ENCODE data around the gene OR10C1.

OR10C1 gene, protein sequence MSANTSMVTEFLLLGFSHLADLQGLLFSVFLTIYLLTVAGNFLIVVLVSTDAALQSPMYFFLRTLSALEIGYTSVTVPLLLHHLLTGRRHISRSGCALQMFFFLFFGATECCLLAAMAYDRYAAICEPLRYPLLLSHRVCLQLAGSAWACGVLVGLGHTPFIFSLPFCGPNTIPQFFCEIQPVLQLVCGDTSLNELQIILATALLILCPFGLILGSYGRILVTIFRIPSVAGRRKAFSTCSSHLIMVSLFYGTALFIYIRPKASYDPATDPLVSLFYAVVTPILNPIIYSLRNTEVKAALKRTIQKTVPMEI

DNA sequence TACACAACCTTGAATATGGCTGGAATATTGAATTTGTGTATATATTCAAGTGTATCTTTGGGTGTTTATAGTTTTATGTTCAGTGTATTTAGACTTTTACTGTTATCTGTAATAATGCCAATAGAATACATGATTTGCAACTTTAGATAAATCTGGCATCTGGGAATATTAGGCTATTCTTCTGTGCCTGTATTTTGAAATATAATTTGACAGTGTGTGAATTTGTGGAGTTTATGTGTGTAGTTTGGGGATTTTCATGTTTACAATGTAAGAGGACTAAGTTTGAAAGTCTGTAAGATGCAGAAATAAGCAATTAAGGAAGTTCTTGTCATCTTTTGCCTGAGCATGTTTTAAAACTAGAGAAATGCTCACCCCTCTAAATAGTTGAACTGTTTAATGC is at the start of gene OR10C1:
TSS of gene OR10C1 (plus strand) at position 301 of the 400 bp plus-strand sequence. CDS start 710 bp downstream, outside the sequence.
- CTCF ChIA-PET: no interaction called here
- DNase-seq (ENCODE audit: extremely low spot score): no peak
- TF ChIP-seq ELF4 (IDR thresholded peaks at IDR 0.05) (no peak), ZNF384 (IDR thresholded peaks at IDR 0.05) (no peak), LEF1 (IDR thresholded peaks at IDR 0.05; ENCODE audit: borderline replicate concordance) (no peak), HDGF (IDR thresholded peaks at IDR 0.05; ENCODE audit: borderline replicate concordance) (no peak), CTBP1 (IDR thresholded peaks at IDR 0.05; ENCODE audit: borderline replicate concordance) (no peak), SUZ12 (IDR thresholded peaks at IDR 0.05) (no peak), FOXA1 (IDR thresholded peaks at IDR 0.05) (no peak), BHLHE40 (IDR thresholded peaks at IDR 0.05; ENCODE audit: borderline replicate concordance) (no peak), NFRKB (IDR thresholded peaks at IDR 0.05) (no peak), SP1 (IDR thresholded peaks at IDR 0.05) (no peak), ARNT (IDR thresholded peaks at IDR 0.05) (no peak)
- TF ChIP-seq, protein P1, sequence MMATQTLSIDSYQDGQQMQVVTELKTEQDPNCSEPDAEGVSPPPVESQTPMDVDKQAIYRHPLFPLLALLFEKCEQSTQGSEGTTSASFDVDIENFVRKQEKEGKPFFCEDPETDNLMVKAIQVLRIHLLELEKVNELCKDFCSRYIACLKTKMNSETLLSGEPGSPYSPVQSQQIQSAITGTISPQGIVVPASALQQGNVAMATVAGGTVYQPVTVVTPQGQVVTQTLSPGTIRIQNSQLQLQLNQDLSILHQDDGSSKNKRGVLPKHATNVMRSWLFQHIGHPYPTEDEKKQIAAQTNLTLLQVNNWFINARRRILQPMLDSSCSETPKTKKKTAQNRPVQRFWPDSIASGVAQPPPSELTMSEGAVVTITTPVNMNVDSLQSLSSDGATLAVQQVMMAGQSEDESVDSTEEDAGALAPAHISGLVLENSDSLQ (IDR thresholded peaks at IDR 0.05): no peak
- POLR2A ChIA-PET: no interaction called here

DNA sequence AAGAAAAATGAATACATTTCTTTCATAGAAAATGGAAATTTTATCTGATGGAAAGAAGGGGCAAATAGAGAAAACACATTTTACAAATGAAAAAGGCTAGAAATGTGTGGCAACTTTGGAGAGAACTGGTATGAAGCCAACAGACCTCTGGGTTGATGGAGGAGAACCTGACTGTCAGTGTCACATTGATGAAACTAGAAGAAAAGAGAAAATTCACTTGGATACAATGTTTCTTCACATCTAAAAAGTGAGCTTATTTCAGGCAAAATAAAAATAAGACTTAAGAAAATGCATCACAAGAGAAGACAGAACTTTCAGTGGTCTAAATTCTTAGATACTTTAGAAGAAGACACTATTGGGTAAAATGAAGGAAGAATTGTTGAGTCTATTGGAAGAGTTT is 43.8 kb upstream of the OR10C1 start, which contains the start of gene OR12D2:
TSS of gene OR12D2 (plus strand) at position 301 of the 400 bp plus-strand sequence. CDS start 1,069 bp downstream, outside the sequence.
- no peak for DNase-seq (ENCODE audit: extremely low spot score)
- CTCF ChIA-PET: no interaction called here
- TF ChIP-seq ELF4 (IDR thresholded peaks at IDR 0.05) (no peak), ZNF384 (IDR thresholded peaks at IDR 0.05) (no peak), BHLHE40 (IDR thresholded peaks at IDR 0.05; ENCODE audit: borderline replicate concordance) (no peak), L3MBTL2 (conservative IDR thresholded peaks at IDR 0.05) (no peak), FOXM1 (IDR thresholded peaks at IDR 0.05; ENCODE audit: borderline replicate concordance) (no peak), SUZ12 (IDR thresholded peaks at IDR 0.05) (no peak), ARNT (IDR thresholded peaks at IDR 0.05) (no peak), FOXA1 (IDR thresholded peaks at IDR 0.05) (no peak), CTBP1 (IDR thresholded peaks at IDR 0.05; ENCODE audit: borderline replicate concordance) (no peak), LEF1 (IDR thresholded peaks at IDR 0.05; ENCODE audit: borderline replicate concordance) (no peak), HDGF (IDR thresholded peaks at IDR 0.05; ENCODE audit: borderline replicate concordance) (no peak), NFRKB (IDR thresholded peaks at IDR 0.05) (no peak), SP1 (IDR thresholded peaks at IDR 0.05) (no peak), TARDBP (IDR thresholded peaks at IDR 0.05) (no peak), FOXK2 (IDR thresholded peaks at IDR 0.05) (no peak)
- TF ChIP-seq, protein P1 (IDR thresholded peaks at IDR 0.05): no peak
- POLR2A ChIA-PET: no interaction called here

DNA sequence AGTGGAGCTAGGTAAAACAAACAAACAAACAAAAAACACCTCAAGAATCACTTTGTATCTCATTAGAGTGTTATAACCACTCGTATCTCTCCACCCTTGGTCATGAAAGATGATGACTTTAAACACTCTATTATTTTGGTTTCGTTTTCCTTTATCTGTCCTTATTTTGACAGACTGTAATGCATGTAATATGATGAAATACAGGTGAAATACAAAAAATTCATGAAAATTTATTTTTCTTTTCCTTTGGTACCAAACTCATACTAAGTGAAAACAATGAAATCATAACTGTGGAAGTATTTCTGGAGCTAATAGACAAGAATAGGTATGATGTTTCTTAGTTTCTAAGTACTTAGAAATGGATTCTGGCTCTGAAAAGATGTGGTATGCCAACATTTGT is 39.6 kb upstream of the OR10C1 start:
- ChIA-PET CTCF (no interaction called here), POLR2A (no interaction called here)
- no peak for DNase-seq (ENCODE audit: extremely low spot score)
- TF ChIP-seq L3MBTL2 (conservative IDR thresholded peaks at IDR 0.05): no peak
- no peak for TF ChIP-seq FOXM1 (IDR thresholded peaks at IDR 0.05; ENCODE audit: borderline replicate concordance)
- TF ChIP-seq FOXA1 (IDR thresholded peaks at IDR 0.05): no peak
- no peak for TF ChIP-seq ELF4 (IDR thresholded peaks at IDR 0.05)
- TF ChIP-seq SP1 (IDR thresholded peaks at IDR 0.05): no peak
- no peak for TF ChIP-seq CTBP1 (IDR thresholded peaks at IDR 0.05; ENCODE audit: borderline replicate concordance)
- no peak for TF ChIP-seq ARNT (IDR thresholded peaks at IDR 0.05)
- no peak for TF ChIP-seq FOXK2 (IDR thresholded peaks at IDR 0.05)
- no peak for TF ChIP-seq SUZ12 (IDR thresholded peaks at IDR 0.05)
- no peak for TF ChIP-seq LEF1 (IDR thresholded peaks at IDR 0.05; ENCODE audit: borderline replicate concordance)
- no peak for TF ChIP-seq HDGF (IDR thresholded peaks at IDR 0.05; ENCODE audit: borderline replicate concordance)
- TF ChIP-seq BHLHE40 (IDR thresholded peaks at IDR 0.05; ENCODE audit: borderline replicate concordance): no peak
- no peak for TF ChIP-seq ZNF384 (IDR thresholded peaks at IDR 0.05)
- TF ChIP-seq TARDBP (IDR thresholded peaks at IDR 0.05): no peak
- TF ChIP-seq, protein P1 (IDR thresholded peaks at IDR 0.05): no peak
- TF ChIP-seq NFRKB (IDR thresholded peaks at IDR 0.05): no peak

DNA sequence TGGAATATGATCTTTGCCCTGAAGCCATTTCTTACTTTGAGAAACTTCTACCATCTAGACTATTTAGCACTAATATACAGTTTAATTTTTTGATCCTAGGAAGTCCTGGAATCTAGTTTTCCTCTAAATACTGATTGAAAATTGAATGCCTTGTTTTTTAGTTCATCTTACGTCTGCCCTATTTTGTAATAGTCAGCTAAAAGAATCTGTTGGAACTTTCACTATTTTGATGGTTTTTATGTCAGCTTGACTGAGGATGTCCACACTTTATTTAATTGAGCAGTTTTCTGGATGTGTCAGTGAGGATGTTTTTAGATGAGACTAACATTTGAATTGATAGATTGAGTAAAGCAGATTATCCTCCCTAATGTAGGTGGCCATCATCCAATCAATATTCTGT is 35.3 kb upstream of the OR10C1 start:
- no peak for DNase-seq (ENCODE audit: extremely low spot score)
- ChIA-PET POLR2A (no interaction called here), CTCF (interaction anchor here (0.7 kb wide), 1 partner anchor 68 kb away, joined by 3 read pairs; no protein-coding TSS in a partner anchor)
- no peak for TF ChIP-seq FOXM1 (IDR thresholded peaks at IDR 0.05; ENCODE audit: borderline replicate concordance)
- no peak for TF ChIP-seq FOXK2 (IDR thresholded peaks at IDR 0.05)
- no peak for TF ChIP-seq TARDBP (IDR thresholded peaks at IDR 0.05)
- TF ChIP-seq HDGF (IDR thresholded peaks at IDR 0.05; ENCODE audit: borderline replicate concordance): no peak
- no peak for TF ChIP-seq NFRKB (IDR thresholded peaks at IDR 0.05)
- no peak for TF ChIP-seq L3MBTL2 (conservative IDR thresholded peaks at IDR 0.05)

DNA sequence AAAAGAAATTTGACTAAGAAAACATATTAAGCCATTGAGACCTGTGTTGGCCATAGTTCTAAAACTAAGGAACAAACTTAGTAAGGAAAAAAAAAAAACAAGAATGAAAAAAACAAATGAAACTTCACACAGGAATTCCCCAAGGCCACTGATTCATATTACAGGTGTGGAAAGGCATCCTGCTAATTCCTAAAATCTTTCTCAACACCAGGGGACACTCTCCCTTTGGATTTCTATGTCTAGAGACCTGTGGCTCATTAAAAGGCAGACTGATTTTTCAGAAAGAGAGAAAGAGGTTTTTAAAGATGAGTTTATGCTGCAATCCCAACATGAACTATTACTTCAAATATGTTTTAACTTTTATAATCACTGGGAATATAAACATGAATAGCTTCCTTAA is 24.5 kb upstream of the OR10C1 start, which contains the start of gene OR12D1:
TSS of gene OR12D1 (plus strand) at position 341 of the 400 bp plus-strand sequence.
- no peak for DNase-seq (ENCODE audit: extremely low spot score)
- CTCF ChIA-PET: interaction anchor here (0.7 kb wide), 1 partner anchor 40 kb away, joined by 3 read pairs; the partner anchor contains the start of gene OR12D3
- POLR2A ChIA-PET: no interaction called here
- TF ChIP-seq ARNT (IDR thresholded peaks at IDR 0.05) (no peak), FOXM1 (IDR thresholded peaks at IDR 0.05; ENCODE audit: borderline replicate concordance) (no peak), FOXK2 (IDR thresholded peaks at IDR 0.05) (no peak), FOXA1 (IDR thresholded peaks at IDR 0.05) (no peak), HDGF (IDR thresholded peaks at IDR 0.05; ENCODE audit: borderline replicate concordance) (no peak), CTBP1 (IDR thresholded peaks at IDR 0.05; ENCODE audit: borderline replicate concordance) (no peak), ELF4 (IDR thresholded peaks at IDR 0.05) (no peak), ZNF384 (IDR thresholded peaks at IDR 0.05) (no peak), SP1 (IDR thresholded peaks at IDR 0.05) (no peak), TARDBP (IDR thresholded peaks at IDR 0.05) (no peak), NFRKB (IDR thresholded peaks at IDR 0.05) (no peak), BHLHE40 (IDR thresholded peaks at IDR 0.05; ENCODE audit: borderline replicate concordance) (no peak), SUZ12 (IDR thresholded peaks at IDR 0.05) (no peak), L3MBTL2 (conservative IDR thresholded peaks at IDR 0.05) (no peak), LEF1 (IDR thresholded peaks at IDR 0.05; ENCODE audit: borderline replicate concordance) (no peak)
- TF ChIP-seq, protein P1 (IDR thresholded peaks at IDR 0.05): no peak

Data from HEK293T (cell line).